HCT116 (cell line): ENCODE results near the gene TRPV4. TPM values are rescaled to one million over a fixed set of nuclear protein-coding genes. Genes with fewer than 3 reads are reported as not detected.

Source experiments
- ATAC-seq: fragments of 200-7000 bp; cut with Tn5 transposase; 2 replicates; pipeline ENCODE4 v1.9.1; 2020; ENCODE audit warnings: mild to moderate bottlenecking, moderate library complexity
- BruUV-seq: library from RNA; stranded (reverse); fragments of 400-500 nt; replicated peaks from 2 replicates; lab custom pipeline; 2021; lab: Mats Ljungman, UMichigan
- CTCF ChIA-PET: fragments of 300-600 bp; sonication (Branson Sonifier 250); formaldehyde crosslinking; loops from one replicate; lab custom pipeline; 2021; ENCODE audit warnings: antibody characterized with exemption; lab: Charles Lee
- POLR2A ChIA-PET: fragments of 300-600, 350-600 bp; sonication (Branson Sonifier 250); formaldehyde crosslinking; loops from one replicate; lab custom pipeline; 2021; ENCODE audit warnings: antibody characterized with exemption; lab: Charles Lee
- RAD21 ChIA-PET, 2 experiments: fragments of 300-600 bp; sonication (Branson Sonifier 250); formaldehyde crosslinking; loops; one replicate each; lab custom pipeline; 2023; ENCODE audit warnings: low total read pairs in 2 of 2; ENCODE audit not compliant: uncharacterized antibody in 2 of 2, unreplicated experiment in 2 of 2, low non-redundant PET in 1 of 2; lab: Charles Lee
- DNase-seq: peaks from one replicate; pipeline ENCODE4 v3.0.0-alpha.2; 2010; ENCODE audit warnings: low read depth, low spot score
- H2AFZ ChIP-seq: fragments of 200-600 bp; shearing (Covaris generic), sonication (generic); 2 replicates; pipeline ENCODE4 v1.6.1; 2017; ENCODE audit warnings: low read depth, mixed run types, mixed read lengths, antibody characterized with exemption, low read length; ENCODE audit not compliant: poor library complexity, severe bottlenecking
- H3K27ac ChIP-seq: 2 replicates; pipeline ENCODE4 v1.5.1; 2012; ENCODE audit warnings: low read depth, low read length
- H3K27me3 ChIP-seq: fragments of 200-600 bp; sonication (generic); 2 replicates; pipeline ENCODE4 v1.6.1; 2016; ENCODE audit warnings: mixed run types, low read length, mixed read lengths; ENCODE audit not compliant: insufficient read depth
- H3K36me3 ChIP-seq, 2 experiments: fragments of 200-500 bp in 1 of 2; fragments of 200-600 bp in 1 of 2; sonication (Bioruptor generic) in 1 of 2; sonication (generic) in 1 of 2; 2 replicates each; pipeline versions ENCODE4 v1.5.1 to v1.6.1; 2014 to 2016; ENCODE audit warnings: low read length in 2 of 2, inconsistent platforms in 1 of 2, mixed read lengths in 1 of 2, mixed run types in 1 of 2; ENCODE audit not compliant: insufficient read depth in 2 of 2, control insufficient read depth in 1 of 2
- H3K4me1 ChIP-seq, 2 experiments: fragments of 200-600 bp in 1 of 2; sonication (generic) in 1 of 2; 2 replicates each; pipeline versions ENCODE4 v1.5.1 to v1.6.1; 2012 to 2017; ENCODE audit warnings: low read length in 2 of 2, inconsistent platforms in 1 of 2, mild to moderate bottlenecking in 1 of 2, mixed read lengths in 1 of 2, mixed run types in 1 of 2, moderate library complexity in 1 of 2; ENCODE audit not compliant: insufficient read depth in 2 of 2, control insufficient read depth in 1 of 2
- H3K4me2 ChIP-seq: fragments of 200-600 bp; sonication (generic); 2 replicates; pipeline ENCODE4 v1.6.1; 2017; ENCODE audit warnings: mixed run types, low read length, mixed read lengths
- H3K4me3 ChIP-seq, 2 experiments: fragments of 200-600 bp in 1 of 2; sonication (generic) in 1 of 2; replicated peaks in 1 of 2; 2 replicates each; pipeline ENCODE4 v1.5.1; 2011 to 2016; ENCODE audit warnings: low read length in 2 of 2, control low read depth in 1 of 2, low read depth in 1 of 2, mild to moderate bottlenecking in 1 of 2, mixed read lengths in 1 of 2, mixed run types in 1 of 2
- H3K79me2 ChIP-seq: fragments of 200-600 bp; sonication (generic); 2 replicates; pipeline ENCODE4 v1.6.1; 2017; ENCODE audit warnings: mild to moderate bottlenecking, mixed run types, low read length, moderate library complexity, mixed read lengths; ENCODE audit not compliant: insufficient read depth
- H3K9ac ChIP-seq: fragments of 200-600 bp; sonication (generic); 2 replicates; pipeline ENCODE4 v1.6.1; 2016; ENCODE audit warnings: low read length, mixed read lengths
- H3K9me2 ChIP-seq: fragments of 200-600 bp; sonication (generic), shearing (Covaris generic); 2 replicates; pipeline ENCODE4 v1.6.1; 2017; ENCODE audit warnings: mixed run types, mild to moderate bottlenecking, moderate library complexity; ENCODE audit not compliant: insufficient read depth
- H3K9me3 ChIP-seq, 2 experiments: fragments of 200-500 bp in 1 of 2; fragments of 200-600 bp in 1 of 2; sonication (Bioruptor generic) in 1 of 2; sonication (generic) in 1 of 2; 2 replicates each; pipeline ENCODE4 v1.6.1; 2014 to 2017; ENCODE audit warnings: low read length in 2 of 2, mixed read lengths in 2 of 2, inconsistent platforms in 1 of 2, low read depth in 1 of 2, mild to moderate bottlenecking in 1 of 2, mixed run types in 1 of 2, moderate library complexity in 1 of 2; ENCODE audit not compliant: control insufficient read depth in 1 of 2, insufficient read depth in 1 of 2
- H4K20me1 ChIP-seq: fragments of 200-600 bp; sonication (generic), shearing (Covaris generic); 2 replicates; pipeline ENCODE4 v1.6.1; 2017; ENCODE audit warnings: mixed run types, mild to moderate bottlenecking, moderate library complexity; ENCODE audit not compliant: insufficient read depth
- ATF3 ChIP-seq: IDR thresholded peaks from 2 replicates; pipeline ENCODE4 v1.6.1; 2012
- CEBPB ChIP-seq: IDR thresholded peaks from 2 replicates; pipeline ENCODE4 v1.6.1; 2012; ENCODE audit warnings: low read depth
- CTCF ChIP-seq, 3 experiments: fragments of 200-600 bp in 1 of 3; sonication (generic) in 1 of 3; IDR thresholded peaks in 2 of 3; conservative IDR thresholded peaks in 1 of 3; 2 replicates each; pipeline ENCODE4 v1.5.1; 2012 to 2017; ENCODE audit warnings: low read depth in 2 of 3, low read length in 2 of 3, antibody characterized with exemption in 1 of 3, borderline replicate concordance in 1 of 3, control low read depth in 1 of 3, mild to moderate bottlenecking in 1 of 3, mixed read lengths in 1 of 3, mixed run types in 1 of 3, moderate library complexity in 1 of 3; ENCODE audit not compliant: insufficient read depth in 1 of 3
- ELF1 ChIP-seq: IDR thresholded peaks from 2 replicates; pipeline ENCODE4 v1.6.1; 2012; ENCODE audit warnings: low read depth, borderline replicate concordance
- FOSL1 ChIP-seq: IDR thresholded peaks from 2 replicates; pipeline ENCODE4 v1.6.1; 2012; ENCODE audit warnings: low read depth
- MAX ChIP-seq: IDR thresholded peaks from 2 replicates; pipeline ENCODE4 v1.6.1; 2012
- POLR2A ChIP-seq: IDR thresholded peaks from 2 replicates; pipeline ENCODE4 v1.7.0; 2011; ENCODE audit warnings: borderline replicate concordance; ENCODE audit not compliant: insufficient read depth, insufficient read length; ENCODE audit errors: extremely low read depth
- POLR2AphosphoS5 ChIP-seq: IDR thresholded peaks from 2 replicates; pipeline ENCODE4 v1.6.1; 2011; ENCODE audit warnings: mild to moderate bottlenecking, low read depth, low read length, moderate library complexity
- SIN3A ChIP-seq: IDR thresholded peaks from 2 replicates; pipeline ENCODE4 v1.6.1; 2012; ENCODE audit warnings: low read depth
- SP1 ChIP-seq: IDR thresholded peaks from 2 replicates; pipeline ENCODE4 v1.6.1; 2012; ENCODE audit warnings: low read depth
- TCF7L2 ChIP-seq: IDR thresholded peaks from 2 replicates; pipeline ENCODE4 v1.7.0; 2011; ENCODE audit warnings: borderline replicate concordance, inconsistent platforms; ENCODE audit not compliant: insufficient read depth, insufficient read length; ENCODE audit errors: extremely low read depth
- ZBTB33 ChIP-seq: IDR thresholded peaks from 2 replicates; pipeline ENCODE4 v1.6.1; 2011; ENCODE audit warnings: mild to moderate bottlenecking, low read length, moderate library complexity; ENCODE audit not compliant: insufficient replicate concordance; ENCODE audit errors: extremely low read depth
- ZFX ChIP-seq: fragments of 450-650 bp; IDR thresholded peaks from 2 replicates; pipeline ENCODE4 v1.6.1; 2017
- ZNF274 ChIP-seq: fragments of 200-500 bp; sonication (Bioruptor generic); IDR thresholded peaks from 2 replicates; pipeline ENCODE4 v1.6.1; 2014; ENCODE audit warnings: mild to moderate bottlenecking, low read depth, low read length, inconsistent platforms
- intact Hi-C: fragments of 100-400 bp; cut with micrococcal nuclease; formaldehyde crosslinking; loops from 2 replicates; pipeline ENCODE4 v1.10.0; 2022
- total RNA-seq: library from RNA; stranded (reverse); gene quantifications from one replicate; pipeline ENCODE4 v1.2.1, GENCODE V29; 2021; ENCODE audit not compliant: unreplicated experiment

Gene TRPV4
- total RNA-seq, 1 experiment from 2014 or later, result 0.54 TPM

- ChIA-PET POLR2A (no interaction called here), CTCF (no interaction called here), RAD21 (no interaction called here)
- Histone ChIP-seq H3K9me2 (no peaks in the 10 kb centered on the region), H2AFZ (no peak overlapping the region), H3K9ac (no peak overlapping the region), H4K20me1 (no peaks in the 10 kb centered on the region), H3K79me2 (no peaks in the 10 kb centered on the region), H3K4me3 (no peak overlapping the region), H3K27me3 (no peaks in the 10 kb centered on the region), H3K4me1 (no peaks in the 10 kb centered on the region), H3K36me3 (no peaks in the 10 kb centered on the region), H3K4me2 (no peak overlapping the region), H3K9me3 (no peaks in the 10 kb centered on the region), H3K27ac (no peak overlapping the region)
- ATAC-seq, result no peak
- DNase-seq, result no peak
- intact Hi-C loops, result no loop called here
- no TSS peak for BruUV-seq
- no peak for TF ChIP-seq MAX
- no peak for TF ChIP-seq POLR2AphosphoS5
- no peak for TF ChIP-seq SP1
- no peak for TF ChIP-seq ZFX
- TF ChIP-seq SIN3A, result no peak
- TF ChIP-seq ZNF274, result no peak
- TF ChIP-seq ATF3, result no peak
These were observed 91.8 kb downstream of the TRPV4 start for GRCh38 chr12:109741286-109741969.

DNA sequence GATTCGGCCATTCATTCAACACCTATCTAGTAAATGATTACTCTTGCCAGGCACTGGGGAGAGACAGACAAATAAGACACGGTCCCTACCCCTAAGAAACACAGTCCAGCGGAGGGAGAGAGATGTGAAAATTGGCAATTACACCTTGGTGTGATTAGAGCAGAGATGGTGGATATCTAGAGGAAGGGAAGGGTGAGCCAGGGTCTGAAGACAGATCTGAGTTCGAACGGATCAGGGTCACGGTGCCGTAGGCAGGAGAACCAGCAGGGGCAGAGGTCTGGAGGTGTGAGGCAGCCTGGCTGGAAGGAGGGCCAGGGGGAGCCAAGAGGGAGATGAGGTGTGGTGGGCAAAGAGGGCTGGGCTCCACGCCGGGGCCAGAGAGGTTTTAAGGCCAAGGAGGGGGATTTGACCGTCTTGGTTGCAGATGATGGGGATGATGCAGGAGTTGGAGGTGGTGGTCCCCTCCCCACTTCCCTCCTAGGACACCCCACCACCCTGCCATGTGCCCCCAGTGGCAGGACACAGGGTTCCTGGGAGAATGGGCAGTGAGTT lies 92.4 kb downstream of the TRPV4 start:
- ChIA-PET RAD21 (no interaction called here), CTCF (no interaction called here), POLR2A (interaction anchor here (0.7 kb wide), 1 partner anchor 16 kb away, joined by 3 read pairs; no protein-coding TSS in a partner anchor)
- H3K9me3 ChIP-seq, result no peaks in the 10 kb centered on the region
- no peaks in the 10 kb centered on the region for H3K36me3 ChIP-seq
- ATAC-seq (no peak), DNase-seq (no peak)
- no TSS peak for BruUV-seq
- H3K4me2 ChIP-seq, result no peak overlapping the region
- no peak overlapping the region for H3K27ac ChIP-seq
- no peaks in the 10 kb centered on the region for H3K79me2 ChIP-seq
- no peak overlapping the region for H2AFZ ChIP-seq
- H3K4me3 ChIP-seq, result no peak overlapping the region
- H3K9me2 ChIP-seq, result no peaks in the 10 kb centered on the region
- H3K27me3 ChIP-seq, result no peaks in the 10 kb centered on the region
- no peaks in the 10 kb centered on the region for H4K20me1 ChIP-seq
- intact Hi-C loops, result no loop called here
- no peak overlapping the region for H3K9ac ChIP-seq
- no peaks in the 10 kb centered on the region for H3K4me1 ChIP-seq
- TF ChIP-seq POLR2A, result no peak
- TF ChIP-seq ELF1, result no peak
- no peak for TF ChIP-seq TCF7L2
- no peak for TF ChIP-seq FOSL1
- TF ChIP-seq ZBTB33, result no peak
- no peak for TF ChIP-seq SIN3A
- no peak for TF ChIP-seq CEBPB
- no peak for TF ChIP-seq CTCF (IDR thresholded peaks at IDR 0.05 in 2 of 3, conservative IDR thresholded peaks at IDR 0.05 in 1 of 3; ENCODE audit: borderline replicate concordance in 1 of 3, insufficient read depth in 1 of 3, low read depth in 2 of 3, low read length in 2 of 3)
- no peak for TF ChIP-seq ZNF274
- TF ChIP-seq ATF3, result no peak
